Activated CD4-positive, alpha-beta T cell treated with anti-CD3 and anti-CD28 coated beads, Interleukin-2, amount 10 ng/mL, durations not matched to agents 7 days and 5 days (primary cell): ENCODE measurements around the gene BNIP1. TPM values are rescaled to one million over a fixed set of nuclear protein-coding genes. Genes with fewer than 3 reads are reported as not detected.
A peak's percentile ranks its signal among the peaks of the same experiment; 100 is the strongest.

Experiments used
- CTCF ChIA-PET: fragments of 350-600 bp; sonication (Branson Sonifier 250); formaldehyde crosslinking; loops from one replicate; lab custom pipeline; 2021; ENCODE audit warnings: antibody characterized with exemption; lab: Charles Lee
- POLR2A ChIA-PET: fragments of 350-600 bp; sonication (Branson Sonifier 250); formaldehyde crosslinking; loops from one replicate; lab custom pipeline; 2021; ENCODE audit warnings: antibody characterized with exemption; lab: Charles Lee
- DNase-seq: peaks from one replicate; pipeline ENCODE4 v3.0.0-alpha.2; 2020
- H3K27ac Mint-ChIP-seq: one replicate; pipeline ENCODE4 v1.8.0; 2021; ENCODE audit warnings: mild to moderate bottlenecking, moderate library complexity, mixed read lengths
- H3K27me3 Mint-ChIP-seq: one replicate; pipeline ENCODE4 v1.8.0; 2021; ENCODE audit warnings: mixed read lengths
- H3K36me3 Mint-ChIP-seq: one replicate; pipeline ENCODE4 v1.8.0; 2021; ENCODE audit warnings: low read depth, mixed read lengths
- H3K4me1 Mint-ChIP-seq: one replicate; pipeline ENCODE4 v1.8.0; 2021; ENCODE audit warnings: mixed read lengths
- H3K4me3 Mint-ChIP-seq: one replicate; pipeline ENCODE4 v1.8.0; 2021; ENCODE audit warnings: mild to moderate bottlenecking, moderate library complexity, mixed read lengths
- H3K9me3 Mint-ChIP-seq: one replicate; pipeline ENCODE4 v1.8.0; 2021; ENCODE audit warnings: mixed read lengths
- total RNA-seq, 2 experiments: library from RNA; stranded (reverse); gene quantifications; one replicate each; pipeline ENCODE4 v1.2.3, GENCODE V29; 2021

The BNIP1 gene
- total RNA-seq, 2 experiments from 2014 or later = 14.9 to 15.4 TPM

GRCh38 chr5:173202266-173202875 is 58.0 kb downstream of the BNIP1 start:
- CTCF ChIA-PET = interaction anchor here (0.5 to 1.0 kb wide), 2 partner anchors 177 to 218 kb away, joined by 3 to 4 read pairs; no protein-coding TSS in a partner anchor
- H3K4me1 Mint-ChIP-seq = no peaks in the 10 kb centered on the region

GRCh38 chr5:173204185-173204979 is 60.1 kb downstream of the BNIP1 start:
- ChIA-PET CTCF (interaction anchor here (0.6 kb wide), 1 partner anchor 14 kb away, joined by 3 read pairs; no protein-coding TSS in a partner anchor), POLR2A (no interaction called here)
- Mint-ChIP-seq H3K27me3 (peaks cover 23% of the 10 kb centered on the region), H3K4me1 (no peaks in the 10 kb centered on the region), H3K9me3 (no peaks in the 10 kb centered on the region), H3K36me3 (no peaks in the 10 kb centered on the region), H3K4me3 (no peak overlapping the region), H3K27ac (no peak overlapping the region)
- peak; percentile 44 for DNase-seq

More at GRCh38 chr5:173202266-173202875, 58.0 kb downstream of the BNIP1 start:
- POLR2A ChIA-PET = no interaction called here
- Mint-ChIP-seq H3K9me3 (no peaks in the 10 kb centered on the region), H3K4me3 (no peak overlapping the region), H3K36me3 (no peaks in the 10 kb centered on the region), H3K27ac (no peak overlapping the region), H3K27me3 (peaks cover 23% of the 10 kb centered on the region)
- no peak for DNase-seq

- H3K4me3 Mint-ChIP-seq = no peak overlapping the region
- no peaks in the 10 kb centered on the region for H3K9me3 Mint-ChIP-seq
- no peak overlapping the region for H3K27ac Mint-ChIP-seq
- peaks cover 20% of the 10 kb centered on the region for H3K27me3 Mint-ChIP-seq
- no peaks in the 10 kb centered on the region for H3K4me1 Mint-ChIP-seq
- ChIA-PET CTCF (no interaction called here), POLR2A (no interaction called here)
- no peak for DNase-seq
- no peaks in the 10 kb centered on the region for H3K36me3 Mint-ChIP-seq
These were observed 61.6 kb downstream of the BNIP1 start for GRCh38 chr5:173205916-173206315.

- Mint-ChIP-seq H3K27ac (no peak overlapping the region), H3K4me1 (no peaks in the 10 kb centered on the region), H3K36me3 (no peaks in the 10 kb centered on the region), H3K9me3 (peaks cover 4% of the 10 kb centered on the region), H3K27me3 (peaks cover 11% of the 10 kb centered on the region), H3K4me3 (no peak overlapping the region)
- no peak for DNase-seq
- ChIA-PET POLR2A (no interaction called here), CTCF (no interaction called here)
These were observed 64.0 kb downstream of the BNIP1 start for GRCh38 chr5:173208296-173208695.

- H3K36me3 Mint-ChIP-seq = no peaks in the 10 kb centered on the region
- ChIA-PET CTCF (no interaction called here), POLR2A (no interaction called here)
- H3K27ac Mint-ChIP-seq = no peak overlapping the region
- H3K4me1 Mint-ChIP-seq = no peaks in the 10 kb centered on the region
- peaks cover 1% of the 10 kb centered on the region for H3K27me3 Mint-ChIP-seq
- H3K4me3 Mint-ChIP-seq = no peak overlapping the region
- peaks cover 4% of the 10 kb centered on the region for H3K9me3 Mint-ChIP-seq
- DNase-seq = no peak
These were observed 66.5 kb downstream of the BNIP1 start for GRCh38 chr5:173210877-173211276.

DNA sequence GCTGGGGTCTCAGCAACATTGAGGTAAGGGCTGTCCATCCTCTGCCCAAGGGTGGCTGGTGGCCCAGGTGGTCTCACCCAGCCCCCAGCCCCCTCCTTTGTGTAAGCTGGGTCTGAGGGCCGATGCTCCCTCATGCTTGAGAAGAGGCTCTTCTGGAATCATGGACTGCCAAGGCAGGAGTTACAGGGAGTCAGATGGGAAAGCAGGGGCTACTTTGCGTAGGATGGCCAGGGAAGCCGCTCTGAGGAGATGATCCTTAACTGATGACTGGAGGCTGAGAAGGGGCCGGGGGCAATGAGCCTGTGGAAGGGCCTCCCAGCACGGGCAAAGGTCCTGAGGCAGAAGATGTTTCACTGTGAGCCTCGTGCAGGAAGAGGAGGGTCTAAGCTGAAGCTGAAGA is 67.0 kb downstream of the BNIP1 start:
- Mint-ChIP-seq H3K27ac (no peak overlapping the region), H3K27me3 (peaks cover 4% of the 10 kb centered on the region), H3K9me3 (peaks cover 4% of the 10 kb centered on the region), H3K36me3 (no peaks in the 10 kb centered on the region), H3K4me1 (no peaks in the 10 kb centered on the region), H3K4me3 (no peak overlapping the region)
- DNase-seq = no peak
- ChIA-PET POLR2A (no interaction called here), CTCF (no interaction called here)

GRCh38 chr5:173213236-173213933 is 69.1 kb downstream of the BNIP1 start:
- Mint-ChIP-seq H3K4me1 (no peaks in the 10 kb centered on the region), H3K9me3 (peaks cover 4% of the 10 kb centered on the region), H3K27ac (no peak overlapping the region), H3K36me3 (no peaks in the 10 kb centered on the region), H3K27me3 (peaks cover 11% of the 10 kb centered on the region), H3K4me3 (no peak overlapping the region)
- ChIA-PET CTCF (interaction anchor here (0.6 kb wide), 1 partner anchor 19 kb away, joined by 3 read pairs; no protein-coding TSS in a partner anchor), POLR2A (no interaction called here)
- DNase-seq = no peak

Other genes starting within 250 kb of the BNIP1 start
- 10 to 100 TPM; 39.9 to 44.3 TPM for gene RPL26L1, start 185.1 kb upstream of the BNIP1 start, total RNA-seq
- 100 to 1,000 TPM; 168 to 192 TPM for gene ATP6V0E1, start 160.8 kb upstream of the BNIP1 start, total RNA-seq
- 10 to 100 TPM; 17.1 to 18.7 TPM for gene CREBRF, start 88.2 kb upstream of the BNIP1 start, total RNA-seq
- gene NKX2-5, start 90.7 kb downstream of the BNIP1 start, total RNA-seq = not detected
- 10 to 100 TPM in 1 of 2 experiments, 1 to 10 TPM in 1; 8.9 to 11.7 TPM for gene STC2, start 183.9 kb downstream of the BNIP1 start, total RNA-seq